ENCODE results near the gene CHAC1. TPM values are rescaled to one million over a fixed set of nuclear protein-coding genes. Genes with fewer than 3 reads are reported as not detected.
A peak's percentile ranks its signal among the peaks of the same experiment; 100 is the strongest.

The CHAC1 gene
- total RNA-seq, 2 experiments from 2014 or later = 40.4 to 55.6 TPM

GRCh38 chr15:40931300-40932142 lies 21.8 kb upstream of the CHAC1 start:
- no peak overlapping the region for H3K27ac ChIP-seq (ENCODE audit: low read depth, low read length, poor library complexity, severe bottlenecking)
- TF ChIP-seq EZH2phosphoT487 (IDR thresholded peaks at IDR 0.05; ENCODE audit: borderline replicate concordance, low read depth, low read length) = no peak
- no peak for TF ChIP-seq CTCF (conservative IDR thresholded peaks at IDR 0.05; ENCODE audit: low read length)
- H4K20me1 ChIP-seq (ENCODE audit: insufficient read depth, low read length) = no peaks in the 10 kb centered on the region
- H3K4me3 ChIP-seq (ENCODE audit: low read depth, low read length, poor library complexity, severe bottlenecking) = no peak overlapping the region
- no TSS peak for BruUV-seq (replicated peaks)
- peaks cover 26% of the 10 kb centered on the region for H3K4me1 ChIP-seq (ENCODE audit: insufficient read depth, low read length, poor library complexity, severe bottlenecking)
- intact Hi-C loops (cut with micrococcal nuclease; ENCODE audit: unreplicated experiment) = no loop called here
- no peak overlapping the region for H2AFZ ChIP-seq (ENCODE audit: low read length)
- no peak for DNase-seq (ENCODE audit: low spot score)
- H3K4me2 ChIP-seq (ENCODE audit: low read length) = no peak overlapping the region
- H3K9me2 ChIP-seq (ENCODE audit: insufficient read depth, low read length) = no peaks in the 10 kb centered on the region
- H3K79me2 ChIP-seq (ENCODE audit: insufficient read depth, low read depth, low read length) = no peaks in the 10 kb centered on the region
- ChIA-PET POLR2A (interaction anchor here (0.6 kb wide), 2 partner anchors 32 to 45 kb away, joined by 3 to 4 read pairs; no protein-coding TSS in a partner anchor), CTCF (ENCODE audit: unreplicated experiment) (interaction anchor here (1.6 kb wide), 1 partner anchor 10 kb away, joined by 9 read pairs; no protein-coding TSS in a partner anchor)
- H3K36me3 ChIP-seq (ENCODE audit: insufficient read depth, low read length) = no peaks in the 10 kb centered on the region
- no peaks in the 10 kb centered on the region for H3K9me3 ChIP-seq (ENCODE audit: low read length)

GRCh38 chr15:40932156-40932555 lies 21.1 kb upstream of the CHAC1 start:
- Histone ChIP-seq H3K79me2 (ENCODE audit: insufficient read depth, low read depth, low read length) (no peaks in the 10 kb centered on the region), H3K9me3 (ENCODE audit: low read length) (no peaks in the 10 kb centered on the region), H4K20me1 (ENCODE audit: insufficient read depth, low read length) (no peaks in the 10 kb centered on the region), H3K4me1 (ENCODE audit: insufficient read depth, low read length, poor library complexity, severe bottlenecking) (peaks cover 31% of the 10 kb centered on the region), H3K4me3 (ENCODE audit: low read depth, low read length, poor library complexity, severe bottlenecking) (no peak overlapping the region), H3K4me2 (ENCODE audit: low read length) (no peak overlapping the region), H3K27ac (ENCODE audit: low read depth, low read length, poor library complexity, severe bottlenecking) (no peak overlapping the region), H2AFZ (ENCODE audit: low read length) (no peak overlapping the region), H3K36me3 (ENCODE audit: insufficient read depth, low read length) (no peaks in the 10 kb centered on the region), H3K9me2 (ENCODE audit: insufficient read depth, low read length) (no peaks in the 10 kb centered on the region)
- ChIA-PET CTCF (ENCODE audit: unreplicated experiment) (no interaction called here), POLR2A (interaction anchor here (0.6 to 1.0 kb wide), 2 partner anchors 29 to 45 kb away, joined by 3 to 4 read pairs; no protein-coding TSS in a partner anchor)
- intact Hi-C loops (cut with micrococcal nuclease; ENCODE audit: unreplicated experiment) = no loop called here
- peak; percentile 22 for DNase-seq (ENCODE audit: low spot score)
- no TSS peak for BruUV-seq (replicated peaks)
- no peak for TF ChIP-seq CTCF (conservative IDR thresholded peaks at IDR 0.05; ENCODE audit: low read length)

Data from OCI-LY7 (cell line).